ENCODE results near the gene KANK2.
A peak's percentile ranks its signal among the peaks of the same experiment; 100 is the strongest.

Gene KANK2

GRCh38 chr19:11225172-11225571 is 27.8 kb upstream of the KANK2 start:
- no peak for DNase-seq

GRCh38 chr19:11224429-11224828 is 27.1 kb upstream of the KANK2 start:
- DNase-seq, result no peak

GRCh38 chr19:11223200-11223599 is 25.9 kb upstream of the KANK2 start:
- no peak for DNase-seq

- DNase-seq, result no peak
These were observed 23.8 kb upstream of the KANK2 start for GRCh38 chr19:11221082-11221598.

GRCh38 chr19:11214387-11214786 is 17.0 kb upstream of the KANK2 start:
- DNase-seq, result no peak

GRCh38 chr19:11210656-11210928 is 13.2 kb upstream of the KANK2 start:
- no peak for DNase-seq

- no peak for DNase-seq
These were observed 12.7 kb upstream of the KANK2 start for GRCh38 chr19:11209839-11210655.

GRCh38 chr19:11208561-11209471 is 11.5 kb upstream of the KANK2 start:
- no peak for DNase-seq

GRCh38 chr19:11205939-11206570 is 8.7 kb upstream of the KANK2 start:
- no peak for DNase-seq

GRCh38 chr19:11204943-11205349 is 7.6 kb upstream of the KANK2 start:
- DNase-seq, result no peak

GRCh38 chr19:11204076-11204602 is 6.8 kb upstream of the KANK2 start:
- DNase-seq, result no peak

GRCh38 chr19:11203194-11204075 is 6.1 kb upstream of the KANK2 start:
- peak; percentile 57 for DNase-seq

- no peak for DNase-seq
These were observed 5.3 kb upstream of the KANK2 start for GRCh38 chr19:11202488-11203193.

GRCh38 chr19:11201791-11202190 is 4.4 kb upstream of the KANK2 start:
- DNase-seq, result no peak

- DNase-seq, result no peak
These were observed 3.6 kb upstream of the KANK2 start for GRCh38 chr19:11200931-11201330.

GRCh38 chr19:11200015-11200574 is 2.8 kb upstream of the KANK2 start:
- DNase-seq, result no peak

- DNase-seq, result no peak
These were observed 2.2 kb upstream of the KANK2 start for GRCh38 chr19:11199517-11199916.

- DNase-seq, result no peak
These were observed 1.6 kb upstream of the KANK2 start for GRCh38 chr19:11198769-11199424.

- DNase-seq, result no peak
These were observed 810 bp upstream of the KANK2 start for GRCh38 chr19:11198175-11198534.

- no peak for DNase-seq
These were observed 698 bp downstream of the KANK2 start for GRCh38 chr19:11196406-11197287.

Measured in CD4-positive, alpha-beta T cell treated with Interleukin-6 for 4 hours (primary cell).